Activated CD8-positive, alpha-beta memory T cell treated with anti-CD3 and anti-CD28 coated beads, Interleukin-2, amount 50 U/mL, for 48 hours (primary cell): ENCODE data around the gene GPR150.
A peak's percentile ranks its signal among the peaks of the same experiment; 100 is the strongest.

Experiments
- DNase-seq: peaks from one replicate; pipeline ENCODE4 v3.0.0-alpha.2; 2020

Gene GPR150

DNA sequence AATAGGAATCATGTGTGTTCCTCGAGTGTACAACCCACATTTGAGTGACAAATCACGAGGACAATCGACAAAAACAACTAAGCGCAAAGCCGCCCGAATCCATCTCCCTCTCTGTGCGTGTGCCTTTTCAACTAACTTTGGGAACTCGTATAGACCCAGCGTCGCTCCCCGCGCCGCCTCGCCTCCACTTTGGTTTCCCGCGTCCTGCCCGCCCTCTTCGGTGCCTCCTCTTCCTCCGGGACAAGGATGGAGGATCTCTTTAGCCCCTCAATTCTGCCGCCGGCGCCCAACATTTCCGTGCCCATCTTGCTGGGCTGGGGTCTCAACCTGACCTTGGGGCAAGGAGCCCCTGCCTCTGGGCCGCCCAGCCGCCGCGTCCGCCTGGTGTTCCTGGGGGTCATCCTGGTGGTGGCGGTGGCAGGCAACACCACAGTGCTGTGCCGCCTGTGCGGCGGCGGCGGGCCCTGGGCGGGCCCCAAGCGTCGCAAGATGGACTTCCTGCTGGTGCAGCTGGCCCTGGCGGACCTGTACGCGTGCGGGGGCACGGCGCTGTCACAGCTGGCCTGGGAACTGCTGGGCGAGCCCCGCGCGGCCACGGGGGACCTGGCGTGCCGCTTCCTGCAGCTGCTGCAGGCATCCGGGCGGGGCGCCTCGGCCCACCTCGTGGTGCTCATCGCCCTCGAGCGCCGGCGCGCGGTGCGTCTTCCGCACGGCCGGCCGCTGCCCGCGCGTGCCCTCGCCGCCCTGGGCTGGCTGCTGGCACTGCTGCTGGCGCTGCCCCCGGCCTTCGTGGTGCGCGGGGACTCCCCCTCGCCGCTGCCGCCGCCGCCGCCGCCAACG lies at the start of gene GPR150:
Gene GPR150 (plus strand): TSS at position 58 of the 840 bp plus-strand sequence. CDS start 189 bp downstream, at position 247.
- peak; percentile 84 for DNase-seq

DNA sequence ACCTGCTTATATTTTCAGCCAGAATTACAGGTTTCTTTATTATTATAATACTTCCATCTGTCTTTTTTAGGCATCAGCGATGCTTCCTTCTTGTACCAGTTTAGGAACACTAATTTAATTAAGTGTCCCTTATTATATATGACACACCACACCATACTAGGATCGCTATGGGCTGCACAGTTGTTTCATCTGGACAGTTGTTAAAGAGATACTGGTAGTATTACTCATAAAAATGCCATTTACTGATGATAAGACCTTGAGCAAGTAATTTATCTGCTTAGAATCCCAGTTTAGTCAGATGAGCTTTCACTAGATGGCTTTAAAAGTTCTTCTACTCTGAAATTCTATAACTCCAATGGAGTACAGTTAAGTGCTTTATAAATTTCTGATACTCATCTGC lies 47.9 kb upstream of the GPR150 start:
- DNase-seq, result no peak

DNA sequence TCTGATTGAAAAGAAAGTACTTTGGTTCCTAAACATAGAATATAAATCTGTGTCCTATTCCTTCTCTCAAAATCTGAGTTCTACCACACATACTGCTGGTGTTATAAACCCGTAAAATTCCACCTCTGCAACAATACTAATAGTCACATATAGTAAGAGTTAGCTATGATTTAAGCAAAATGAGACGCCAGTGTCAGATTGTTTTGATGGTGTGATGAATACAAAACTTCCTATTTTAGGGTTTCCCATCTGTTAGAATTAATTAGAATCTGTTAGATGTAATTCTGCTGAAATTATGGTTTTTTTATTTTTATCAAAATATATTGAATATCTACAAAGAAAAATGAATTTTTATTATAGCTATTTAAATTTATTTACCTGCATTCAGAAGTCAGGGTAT lies 38.3 kb upstream of the GPR150 start:
- DNase-seq, result no peak

DNA sequence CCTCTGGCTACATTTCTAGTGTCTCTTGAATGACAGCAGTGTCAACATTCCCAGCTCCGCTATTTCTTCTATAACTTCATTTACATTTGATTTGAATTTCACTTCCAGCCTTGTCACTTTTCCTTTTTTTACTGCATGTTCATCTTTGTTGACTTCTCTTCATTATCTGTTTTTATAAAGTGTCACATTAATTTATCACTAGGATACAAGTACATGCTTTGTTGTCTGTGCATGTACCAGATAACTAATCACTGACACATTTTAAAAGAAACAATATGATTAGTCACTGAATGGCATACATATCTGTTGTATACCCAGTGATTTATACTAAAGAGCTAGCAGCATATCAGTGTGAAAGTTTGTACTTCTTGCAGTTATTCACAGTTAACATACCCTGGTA lies 35.9 kb upstream of the GPR150 start:
- DNase-seq, result no peak

DNA sequence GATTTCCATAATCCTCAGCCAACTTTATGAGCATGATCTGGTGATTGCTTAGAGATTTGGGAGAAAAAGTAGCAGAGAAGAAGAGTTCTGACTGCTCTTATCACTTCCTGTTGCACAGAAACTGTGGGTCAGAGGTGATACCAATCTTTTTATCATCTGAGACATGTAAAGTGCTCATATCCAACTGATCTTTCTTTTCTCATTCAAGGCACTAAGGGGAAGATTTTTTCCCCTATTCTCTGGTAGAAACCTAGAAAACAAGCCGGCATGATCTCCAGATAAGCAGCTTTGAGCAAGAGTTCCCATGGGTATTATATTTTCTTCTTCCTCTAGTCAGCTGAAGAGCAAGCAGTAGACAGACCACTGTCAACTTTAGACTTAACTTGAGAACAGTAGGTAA lies 29.0 kb upstream of the GPR150 start:
- DNase-seq, result no peak

DNA sequence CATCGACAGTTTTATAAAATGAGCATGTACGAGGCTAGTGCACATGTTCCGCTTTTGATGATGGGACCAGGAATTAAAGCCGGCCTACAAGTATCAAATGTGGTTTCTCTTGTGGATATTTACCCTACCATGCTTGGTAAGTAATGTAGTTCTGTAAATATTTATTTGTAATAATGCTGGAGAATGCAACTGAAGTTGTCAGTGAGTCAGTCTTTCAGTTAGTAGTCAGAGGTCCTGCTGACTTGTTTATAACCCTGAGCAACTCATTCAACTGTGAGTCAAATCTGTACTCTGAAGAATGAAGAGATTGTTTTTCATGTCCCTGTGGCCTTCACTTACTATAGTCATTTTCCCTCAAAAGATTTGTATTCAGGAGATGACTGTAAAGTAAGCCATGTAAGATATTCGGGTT lies 28.4 kb upstream of the GPR150 start:
- DNase-seq, result no peak

DNA sequence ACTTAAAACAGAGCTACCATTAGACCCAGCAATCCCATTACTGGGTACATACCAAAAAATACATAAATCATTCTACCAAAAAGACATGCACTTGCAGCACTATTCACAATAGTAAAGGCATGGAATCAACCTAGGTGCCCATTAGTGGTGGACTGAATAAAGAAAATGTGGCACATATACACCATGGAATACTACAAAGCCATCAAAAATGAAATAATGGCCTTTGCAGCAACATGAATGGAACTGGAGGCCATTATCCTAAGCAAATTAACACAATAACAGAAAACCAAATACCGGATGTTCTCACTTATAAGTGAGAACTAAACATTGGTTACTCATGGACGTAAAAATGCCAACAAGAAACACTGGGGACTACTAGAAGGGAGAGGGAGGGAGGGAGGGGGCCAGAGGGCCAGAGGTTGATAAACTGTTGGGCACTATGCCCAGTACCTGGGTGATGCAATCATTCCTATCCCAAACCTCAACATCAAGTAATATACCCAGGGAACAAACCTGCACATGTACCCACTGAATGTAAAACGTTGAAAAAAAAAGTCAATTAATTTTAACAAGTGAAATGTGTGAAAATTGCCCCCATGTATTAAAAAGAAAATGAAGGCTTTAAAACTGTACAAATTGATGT lies 24.5 kb upstream of the GPR150 start:
- DNase-seq, result no peak

DNA sequence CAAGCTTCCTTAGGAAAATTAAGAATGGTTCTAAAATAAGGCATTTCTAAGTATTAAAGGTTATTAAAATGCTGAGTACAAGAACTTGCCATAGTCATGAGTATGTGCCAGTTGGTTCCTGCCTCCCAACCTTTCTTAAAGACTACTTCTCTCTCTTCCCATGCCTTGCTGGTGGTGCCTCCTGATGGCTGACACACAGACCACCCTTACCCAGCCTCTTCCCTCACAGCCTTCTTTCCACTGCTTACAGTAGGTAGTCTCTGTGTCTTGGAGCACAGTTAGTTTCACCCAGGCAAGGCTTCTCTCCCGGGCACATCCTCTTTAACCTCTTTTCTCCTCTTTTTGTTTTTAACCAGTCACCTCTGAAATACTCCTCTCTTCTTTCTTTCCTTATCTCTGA lies 20.6 kb upstream of the GPR150 start:
- DNase-seq, result no peak

DNA sequence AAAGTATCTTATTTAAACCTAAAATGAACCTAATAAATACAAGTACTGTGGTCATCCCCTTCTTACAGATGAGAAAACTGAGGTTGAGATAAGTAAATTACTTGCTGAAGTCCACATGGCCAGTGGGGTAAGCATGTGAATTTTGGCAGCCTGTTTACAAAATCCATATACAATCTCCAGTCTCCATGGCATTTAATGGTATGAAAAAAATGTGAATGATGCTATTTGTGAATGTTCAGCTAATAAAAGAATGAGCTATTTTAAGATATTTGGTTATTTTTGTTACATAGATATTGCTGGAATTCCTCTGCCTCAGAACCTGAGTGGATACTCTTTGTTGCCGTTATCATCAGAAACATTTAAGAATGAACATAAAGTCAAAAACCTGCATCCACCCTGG lies 19.3 kb upstream of the GPR150 start:
- no peak for DNase-seq

DNA sequence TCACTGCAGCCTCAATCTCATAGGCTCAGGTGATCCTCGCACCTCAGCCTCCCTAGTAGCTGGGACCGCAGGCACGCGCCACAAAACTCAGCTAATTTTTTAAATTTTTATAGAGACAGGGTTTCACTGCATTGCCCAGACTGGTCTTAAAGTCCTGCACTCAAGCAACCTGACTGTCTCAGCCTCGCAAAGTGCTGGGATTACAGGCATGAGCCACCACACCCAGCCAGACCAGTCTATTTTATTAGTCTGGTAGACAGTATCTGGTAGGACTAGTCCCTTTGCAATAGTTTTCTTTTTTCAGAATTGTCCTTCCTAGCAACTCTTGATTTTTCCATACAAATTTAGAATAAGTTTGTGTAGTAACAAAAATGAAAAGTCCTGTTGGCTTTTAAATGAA lies 14.1 kb upstream of the GPR150 start:
- DNase-seq, result no peak

DNA sequence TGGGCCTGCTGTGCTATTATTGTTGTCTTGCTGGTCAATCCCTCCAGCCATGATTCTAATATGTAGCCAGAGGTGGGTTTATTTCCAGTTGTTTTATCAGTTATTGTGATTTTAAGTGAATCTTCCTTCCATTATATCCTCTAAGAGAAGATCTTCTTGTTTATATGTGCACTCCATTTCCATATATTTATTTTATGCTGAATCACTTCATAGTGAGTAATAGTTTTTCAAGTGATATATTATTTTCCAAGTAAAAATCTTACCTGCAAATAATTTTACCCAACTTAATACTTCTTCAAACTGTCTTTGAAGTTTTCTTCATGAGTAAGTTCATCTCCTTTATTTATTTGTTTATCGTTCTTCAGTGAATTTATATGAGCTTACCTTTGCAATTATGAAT lies 13.5 kb upstream of the GPR150 start:
- DNase-seq, result no peak

DNA sequence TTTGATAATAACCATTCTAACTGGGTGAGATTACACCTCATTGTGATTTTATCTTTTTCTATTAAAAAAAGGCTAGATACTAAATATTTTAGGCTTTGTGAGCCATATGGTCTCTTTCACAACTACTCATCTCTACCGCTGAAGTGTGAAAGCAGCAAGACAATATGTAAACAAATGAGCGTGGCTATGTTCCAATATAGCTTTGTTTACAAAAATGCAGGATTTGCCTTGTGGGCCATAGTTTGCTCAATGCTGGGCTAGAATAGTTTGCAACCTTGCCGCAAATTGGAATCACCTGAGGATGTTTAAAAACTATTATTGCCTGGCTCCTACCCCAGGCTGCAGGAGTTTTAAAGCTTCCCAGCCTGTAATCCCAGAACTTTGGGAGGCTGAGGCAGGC lies 10.2 kb upstream of the GPR150 start:
- DNase-seq, result no peak

DNA sequence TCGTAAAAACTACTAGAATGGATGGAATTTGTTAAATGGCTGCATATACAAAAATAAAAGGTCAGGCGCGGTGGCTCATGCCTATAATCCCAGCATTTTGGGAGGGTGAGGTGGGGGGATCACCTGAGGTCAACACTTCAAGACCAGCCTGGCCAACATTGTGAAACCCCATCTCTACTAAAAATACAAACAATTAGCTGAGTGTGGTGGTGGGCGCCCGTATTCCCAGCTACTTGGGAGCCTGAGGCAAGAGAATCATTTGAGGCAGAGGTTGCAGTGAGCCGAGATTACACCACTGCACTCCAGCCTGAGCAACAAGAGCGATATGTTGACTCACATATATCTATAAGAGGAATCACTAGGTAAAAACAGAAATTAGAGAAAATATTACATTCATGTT lies 9.3 kb upstream of the GPR150 start:
- no peak for DNase-seq

DNA sequence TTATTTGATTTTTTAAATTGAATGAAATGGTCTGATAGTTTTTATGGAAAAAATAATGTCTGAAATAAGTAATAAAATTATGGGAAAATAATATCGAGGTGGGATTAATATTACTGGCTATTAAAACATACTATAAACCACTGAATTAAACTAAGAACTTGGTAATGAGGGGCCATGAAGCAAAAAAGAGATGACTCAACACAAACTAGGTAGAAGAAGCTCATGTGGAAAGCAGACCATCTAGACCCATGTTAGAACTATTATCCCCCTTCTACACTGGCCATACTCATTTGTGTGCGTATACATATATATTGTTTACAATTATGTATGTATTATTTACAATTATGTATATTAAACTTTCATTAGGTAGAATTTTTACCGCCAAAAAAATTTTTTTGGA lies 8.5 kb upstream of the GPR150 start:
- no peak for DNase-seq

DNA sequence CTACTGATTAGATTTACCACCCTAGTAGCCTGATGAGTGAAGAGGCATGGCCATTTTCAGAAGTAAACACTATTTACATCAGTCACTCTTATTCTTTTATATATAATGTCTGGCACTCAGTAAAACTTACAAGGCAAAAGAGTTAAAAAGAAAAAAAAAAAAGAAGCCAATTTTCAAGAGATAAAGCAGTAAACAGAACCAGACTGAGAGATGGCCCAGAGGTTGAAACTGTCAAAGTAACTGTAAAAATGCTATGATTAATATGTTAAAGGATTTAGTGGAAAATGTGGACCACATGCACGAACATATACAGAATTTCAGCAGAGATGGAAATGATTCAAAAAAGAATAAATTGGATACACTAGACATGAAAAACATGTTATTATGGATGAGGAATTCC lies 6.4 kb upstream of the GPR150 start:
- DNase-seq, result no peak

DNA sequence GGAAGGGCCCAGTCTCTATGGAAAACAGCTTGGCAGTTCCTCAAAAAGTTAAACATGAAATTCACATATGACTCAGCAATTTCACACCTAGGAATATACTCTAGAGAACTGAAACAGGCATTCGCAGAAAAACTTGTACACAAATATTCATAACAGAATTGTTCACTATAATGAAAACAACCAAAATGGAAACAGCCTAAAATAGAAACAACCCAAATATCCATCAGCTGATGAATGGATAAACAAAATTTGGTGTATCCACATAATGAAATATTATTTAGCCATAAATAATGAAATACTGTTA lies 4.8 kb upstream of the GPR150 start:
- DNase-seq, result no peak

DNA sequence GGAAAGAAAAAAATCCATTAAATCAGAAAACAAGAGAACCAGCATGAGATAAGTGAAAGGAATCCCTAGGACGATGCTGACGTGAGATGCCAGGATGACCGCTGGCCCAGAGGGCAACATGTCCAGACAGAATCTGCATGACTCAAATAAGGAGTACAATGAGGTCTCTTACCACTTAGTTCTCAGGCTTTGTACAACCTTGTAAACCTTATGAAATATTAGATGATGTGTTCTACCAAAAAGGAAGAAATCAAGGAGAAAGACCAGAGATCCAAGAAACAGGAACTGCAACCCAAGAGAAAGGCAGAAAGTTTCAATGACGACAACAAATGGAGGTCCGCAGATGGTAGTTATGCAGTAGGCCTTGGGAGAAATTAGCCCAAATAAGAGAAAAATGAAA lies 2.8 kb upstream of the GPR150 start:
- DNase-seq, result no peak

DNA sequence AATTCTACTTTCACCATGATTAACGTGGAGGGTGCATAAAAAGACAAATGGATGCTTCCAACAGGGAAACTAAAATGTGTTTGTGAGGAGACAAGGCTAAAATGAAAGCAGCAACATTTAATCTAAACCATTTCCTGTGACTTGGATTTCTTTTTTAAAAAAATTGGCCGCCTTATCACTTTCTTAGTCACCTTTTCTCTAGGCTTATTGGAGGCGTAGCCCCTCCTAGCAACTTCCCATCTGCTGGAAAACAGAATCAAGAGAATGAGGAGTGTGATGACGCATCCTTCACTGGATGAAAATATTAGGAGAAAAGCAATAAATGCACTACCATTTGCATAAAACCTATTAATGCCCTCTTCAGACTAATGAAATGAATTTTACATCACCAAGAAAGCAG lies 791 bp upstream of the GPR150 start:
- no peak for DNase-seq

DNA sequence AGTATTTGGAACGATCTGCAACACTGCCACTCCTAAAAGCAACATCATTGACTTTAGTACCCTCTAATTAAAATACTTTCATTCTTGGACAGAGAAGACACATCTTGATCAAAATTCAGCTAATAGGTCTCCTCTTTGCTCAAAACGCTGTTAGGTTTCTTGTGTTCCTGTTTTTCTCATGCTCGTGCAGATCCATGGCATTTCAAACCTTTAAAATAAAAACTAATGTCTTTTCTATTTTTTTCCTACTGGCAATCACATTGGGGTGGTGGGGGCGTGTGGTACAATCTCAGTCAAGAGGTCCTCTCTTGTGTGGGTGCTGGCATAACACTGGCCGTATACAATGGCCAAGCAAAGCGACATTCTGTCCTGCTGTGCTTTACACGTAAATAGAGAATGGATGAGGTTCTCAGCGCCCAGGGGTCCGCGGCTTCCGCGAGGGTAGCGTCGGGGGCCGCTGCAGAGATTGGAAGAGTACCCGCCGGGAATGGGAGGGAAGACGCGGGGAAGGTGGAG lies 315 bp upstream of the GPR150 start:
- no peak for DNase-seq

DNA sequence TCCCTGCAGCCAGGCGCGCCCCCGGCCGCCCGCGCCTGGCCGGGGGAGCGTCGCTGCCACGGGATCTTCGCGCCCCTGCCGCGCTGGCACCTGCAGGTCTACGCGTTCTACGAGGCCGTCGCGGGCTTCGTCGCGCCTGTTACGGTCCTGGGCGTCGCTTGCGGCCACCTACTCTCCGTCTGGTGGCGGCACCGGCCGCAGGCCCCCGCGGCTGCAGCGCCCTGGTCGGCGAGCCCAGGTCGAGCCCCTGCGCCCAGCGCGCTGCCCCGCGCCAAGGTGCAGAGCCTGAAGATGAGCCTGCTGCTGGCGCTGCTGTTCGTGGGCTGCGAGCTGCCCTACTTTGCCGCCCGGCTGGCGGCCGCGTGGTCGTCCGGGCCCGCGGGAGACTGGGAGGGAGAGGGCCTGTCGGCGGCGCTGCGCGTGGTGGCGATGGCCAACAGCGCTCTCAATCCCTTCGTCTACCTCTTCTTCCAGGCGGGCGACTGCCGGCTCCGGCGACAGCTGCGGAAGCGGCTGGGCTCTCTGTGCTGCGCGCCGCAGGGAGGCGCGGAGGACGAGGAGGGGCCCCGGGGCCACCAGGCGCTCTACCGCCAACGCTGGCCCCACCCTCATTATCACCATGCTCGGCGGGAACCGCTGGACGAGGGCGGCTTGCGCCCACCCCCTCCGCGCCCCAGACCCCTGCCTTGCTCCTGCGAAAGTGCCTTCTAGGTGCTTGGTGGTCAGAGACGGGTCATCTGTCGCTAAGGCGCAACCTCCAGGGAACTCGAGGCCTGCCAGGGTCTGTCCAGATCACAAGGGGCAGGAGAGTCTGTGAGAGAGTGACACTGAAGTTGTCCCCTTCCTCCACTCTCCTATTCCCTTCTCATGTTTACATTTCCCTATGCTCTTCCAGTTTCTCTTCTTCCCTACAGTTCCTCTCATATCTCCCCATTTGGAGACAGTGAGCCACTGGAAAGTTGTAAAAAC lies 1.3 kb downstream of the GPR150 start:
- peak; percentile 76 for DNase-seq

DNA sequence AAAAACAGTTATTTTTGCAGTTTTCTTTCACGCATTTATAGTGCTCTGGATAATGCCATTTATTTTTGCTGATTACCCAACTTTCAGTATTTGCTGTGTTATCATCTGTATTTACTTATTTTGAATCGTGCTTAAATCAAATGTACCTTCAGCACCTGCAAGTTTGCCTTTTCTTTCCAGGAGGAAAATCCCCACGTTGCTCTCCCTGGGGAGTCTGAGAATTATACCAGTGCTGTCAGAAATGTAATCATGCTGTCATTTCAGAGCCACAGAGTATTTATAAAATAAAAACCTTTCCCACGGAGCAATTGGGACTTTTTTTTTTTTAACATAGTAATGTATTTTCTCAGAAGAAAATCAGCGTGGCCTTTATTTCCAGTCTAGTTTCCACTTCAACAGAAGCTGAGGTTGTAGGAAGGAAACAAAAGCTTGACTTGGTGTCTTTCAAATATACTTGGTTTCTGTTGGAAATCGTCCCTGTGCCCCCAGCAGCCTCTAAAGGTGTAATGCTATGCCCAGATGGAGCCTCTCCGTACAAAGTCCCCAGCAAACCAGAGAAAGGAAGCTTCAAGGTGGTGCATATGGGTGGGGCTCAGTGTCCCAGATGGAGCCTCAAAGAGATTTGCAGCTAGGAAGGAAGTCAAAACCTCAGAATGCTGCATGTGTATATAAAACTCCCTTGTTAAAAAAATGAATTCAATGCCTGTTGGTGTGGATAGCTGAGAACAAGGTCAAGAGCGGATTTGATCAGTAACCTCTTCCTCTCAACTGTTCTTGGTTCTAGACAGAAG lies 2.1 kb downstream of the GPR150 start:
- no peak for DNase-seq

DNA sequence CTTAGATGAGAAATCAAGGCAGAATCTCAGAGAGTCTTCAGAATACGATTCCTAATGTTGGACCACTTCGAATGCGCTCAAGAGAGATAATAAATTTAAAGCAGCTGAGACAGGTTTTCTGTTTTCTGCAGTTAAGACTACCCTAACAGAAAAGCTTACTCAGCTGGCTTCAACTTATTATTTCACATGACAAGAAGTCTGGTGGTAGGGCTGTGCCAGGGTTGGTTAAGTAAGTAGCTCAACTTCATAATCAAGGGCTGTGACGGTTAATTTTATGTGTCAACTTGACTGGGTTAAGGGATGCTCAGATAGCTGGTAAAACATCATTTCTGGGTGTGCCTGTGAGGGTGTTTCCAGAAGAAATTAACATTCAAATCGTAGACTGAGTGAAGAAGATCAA lies 3.8 kb downstream of the GPR150 start:
- no peak for DNase-seq

DNA sequence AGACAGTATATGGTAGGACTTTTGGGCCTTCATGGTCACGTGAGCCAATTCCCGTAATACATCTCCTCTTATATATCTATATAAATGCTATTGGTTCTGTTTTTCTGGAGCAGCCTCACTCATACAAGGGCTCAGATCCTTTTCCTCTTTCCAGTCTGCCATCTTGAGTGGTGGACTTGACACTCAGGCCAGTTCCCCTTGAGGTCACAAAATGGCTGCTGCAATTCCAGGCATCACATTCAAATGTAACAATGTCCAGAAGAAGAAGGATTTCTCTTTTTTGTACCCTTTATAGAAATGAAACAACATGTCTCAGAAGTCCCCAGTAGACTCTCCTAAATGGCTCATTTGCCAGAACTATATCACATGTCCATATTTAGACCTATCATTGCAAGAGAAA lies 4.5 kb downstream of the GPR150 start:
- DNase-seq, result no peak
